CD4-positive, alpha-beta T cell (primary cell): ENCODE data around the gene ZBTB47. TPM values are rescaled to one million over a fixed set of nuclear protein-coding genes. Genes with fewer than 3 reads are reported as not detected.

Source experiments
- ATAC-seq: fragments of 200-7000 bp; cut with Tn5 transposase; one replicate; pipeline ENCODE4 v1.10.0; 2022; ENCODE audit warnings: mild to moderate bottlenecking; ENCODE audit not compliant: poor library complexity
- CTCF ChIA-PET: fragments of 350-600 bp; sonication (Branson Sonifier 250); formaldehyde crosslinking; loops from one replicate; lab custom pipeline; 2021; ENCODE audit warnings: antibody characterized with exemption, inconsistent platforms; lab: Charles Lee
- POLR2A ChIA-PET: fragments of 350-600 bp; sonication (Branson Sonifier 250); formaldehyde crosslinking; loops from one replicate; lab custom pipeline; 2021; ENCODE audit warnings: antibody characterized with exemption, inconsistent platforms; lab: Charles Lee
- DNase-seq, 14 experiments: peaks; one replicate each; pipeline ENCODE4 v3.0.0-alpha.2; 2013 to 2020; ENCODE audit warnings: mixed read lengths in 2 of 14
- H3K27ac ChIP-seq, 2 donors: one replicate each; pipeline versions ENCODE4 v1.5.1 to v1.7.0; 2013; ENCODE audit warnings: low read length in 2 of 2, low read depth in 1 of 2, mild to moderate bottlenecking in 1 of 2
- H3K27me3 ChIP-seq, 2 experiments: 1 replicate in 1 of 2; 2 replicates in 1 of 2; pipeline versions ENCODE4 v1.6.1 to v1.7.0; 2013; ENCODE audit warnings: low read length in 2 of 2, control low read depth in 1 of 2, mild to moderate bottlenecking in 1 of 2, moderate library complexity in 1 of 2; ENCODE audit not compliant: insufficient read depth in 2 of 2, control insufficient read depth in 1 of 2
- H3K36me3 ChIP-seq: one replicate; pipeline ENCODE4 v1.6.1; 2013; ENCODE audit warnings: low read length, control low read depth; ENCODE audit not compliant: insufficient read depth
- H3K4me1 ChIP-seq: one replicate; pipeline ENCODE4 v1.6.1; 2013; ENCODE audit warnings: low read length, control low read depth; ENCODE audit not compliant: insufficient read depth
- H3K4me3 ChIP-seq: one replicate; pipeline ENCODE4 v1.5.1; 2013; ENCODE audit warnings: mild to moderate bottlenecking, low read length, moderate library complexity
- H3K9me3 ChIP-seq, 2 experiments: 1 replicate in 1 of 2; 2 replicates in 1 of 2; pipeline versions ENCODE4 v1.6.1 to v1.7.0; 2013; ENCODE audit warnings: low read length in 2 of 2, mild to moderate bottlenecking in 2 of 2, control low read depth in 1 of 2, moderate library complexity in 1 of 2; ENCODE audit not compliant: control insufficient read depth in 1 of 2, insufficient read depth in 1 of 2
- H3K27ac Mint-ChIP-seq: one replicate; pipeline ENCODE4 v1.8.0; 2020; ENCODE audit warnings: mixed read lengths
- H3K27me3 Mint-ChIP-seq: one replicate; pipeline ENCODE4 v1.8.0; 2021; ENCODE audit warnings: mixed read lengths
- H3K36me3 Mint-ChIP-seq: one replicate; pipeline ENCODE4 v1.8.0; 2021; ENCODE audit warnings: low read depth, mixed read lengths
- H3K4me1 Mint-ChIP-seq: one replicate; pipeline ENCODE4 v1.8.0; 2021; ENCODE audit warnings: low read depth, mixed read lengths
- H3K4me3 Mint-ChIP-seq: one replicate; pipeline ENCODE4 v1.8.0; 2020; ENCODE audit warnings: mild to moderate bottlenecking, mixed read lengths
- H3K9me3 Mint-ChIP-seq: one replicate; pipeline ENCODE4 v1.8.0; 2020; ENCODE audit warnings: mixed read lengths
- CTCF ChIP-seq: fragments of 200-600 bp; IDR thresholded peaks from one replicate; pipeline ENCODE4 v1.8.0; 2022; ENCODE audit warnings: antibody characterized with exemption, mild to moderate bottlenecking
- intact Hi-C, 2 experiments: fragments of 100-400 bp; cut with DNase I in 1 of 2; cut with micrococcal nuclease in 1 of 2; formaldehyde crosslinking; loops; one replicate each; pipeline versions ENCODE4 v1.15.1 to v1.9.0; 2023 to 2025; cut with DNase I, micrococcal nuclease
- polyA plus RNA-seq, 2 donors: library from polyadenylated mRNA; unstranded; fragments of 120-200 nt; gene quantifications; one replicate each; pipeline ENCODE4 v1.2.1, GENCODE V29; 2013
- total RNA-seq, 174 experiments: library from RNA in 2 of 174; stranded (reverse) in 2 of 174; gene quantifications; one replicate each; pipeline ENCODE4 v1.2.3 and lab custom pipeline; 2021 to 2026

ZBTB47 gene
- total RNA-seq (under 1 TPM; 0.47 to 0.80 TPM), total RNA-seq (lab: John Stamatoyannopoulos, UW) (0.20 to 6.3 (median 2.7) reads per million in 172 experiments)
- polyA plus RNA-seq (2013, experiment 1 of 2), result 1.1 TPM
- polyA plus RNA-seq (2013, experiment 2 of 2), result 1.8 TPM

DNA sequence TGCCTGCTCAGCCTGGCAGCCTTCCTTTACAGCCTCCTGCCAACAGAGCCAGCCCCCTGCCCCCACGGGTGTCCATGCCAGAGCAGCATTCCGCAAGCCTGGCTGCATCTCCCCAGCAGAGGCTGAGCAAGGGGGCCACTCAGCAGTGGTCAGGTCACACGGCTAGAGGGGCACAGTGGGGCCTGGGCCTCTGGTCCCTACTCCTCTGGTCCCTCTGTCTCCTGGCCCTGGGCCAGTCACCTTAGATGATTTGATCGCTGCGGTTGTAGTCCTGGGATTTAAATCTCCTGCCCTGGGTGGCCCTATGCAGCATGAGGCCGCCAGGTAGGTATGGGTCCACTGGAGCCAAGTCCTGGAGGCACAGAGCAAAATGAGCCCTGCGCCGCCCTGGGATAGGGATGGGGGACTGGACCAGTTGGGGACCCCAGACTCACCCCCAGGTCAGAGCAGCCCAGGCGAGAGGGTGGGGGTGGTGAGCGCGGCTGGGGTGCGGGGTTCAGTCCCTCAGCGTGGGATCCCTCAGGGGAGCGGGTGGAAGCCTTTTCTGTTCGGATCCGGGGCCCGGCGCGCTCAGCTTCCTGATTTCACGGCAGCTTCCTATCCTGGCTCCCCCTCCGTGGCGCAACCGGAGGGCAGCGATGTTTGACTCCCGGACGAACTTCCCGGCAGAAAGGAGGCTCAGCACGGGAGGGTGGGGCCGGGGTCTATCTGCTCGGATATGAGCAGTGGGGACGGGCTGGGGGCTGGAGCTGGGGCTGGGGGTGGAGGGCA is at the start of gene ZBTB47:
Gene ZBTB47, plus strand, starts transcription at position 138 of the 771 bp plus-strand sequence. CDS start 4,659 bp downstream, outside the sequence.
- ATAC-seq (peak; percentile 19), DNase-seq (peak in 3 of 14 experiments; percentile 31 to 45 (median 37))
- no peak within 1 kb of the TSS for H3K27ac ChIP-seq
- H3K4me3 ChIP-seq, result peak within 1 kb of the TSS; percentile 60
- H3K9me3 Mint-ChIP-seq, result no peaks in the 10 kb centered on the region
- no peak for TF ChIP-seq CTCF
- no peaks in the 10 kb centered on the region for H3K9me3 ChIP-seq
- ChIA-PET CTCF (interaction anchor here (0.9 kb wide), 1 partner anchor 71 kb away, joined by 3 read pairs; the partner anchor contains the start of gene SEC22C), POLR2A (interaction anchor here (1.0 kb wide), 2 partner anchors 10 to 53 kb away, joined by 3 read pairs; partner anchors contain the start of gene NKTR)
- H3K36me3 Mint-ChIP-seq, result peaks cover 8% of the 10 kb centered on the region
- intact Hi-C loops, result loop anchor here in 1 of 2 experiments (5.0 kb wide), 1 partner anchor 89 kb away; no protein-coding TSS in a partner anchor
- H3K4me3 Mint-ChIP-seq, result peak within 1 kb of the TSS; percentile 90
- H3K4me1 ChIP-seq, result peaks cover 31% of the 10 kb centered on the region
- H3K27me3 ChIP-seq, result no peaks in the 10 kb centered on the region
- peaks cover 2% of the 10 kb centered on the region for H3K36me3 ChIP-seq
- H3K27ac Mint-ChIP-seq, result peak within 1 kb of the TSS; percentile 44
- H3K4me1 Mint-ChIP-seq, result peaks cover 29% of the 10 kb centered on the region
- H3K27me3 Mint-ChIP-seq, result no peaks in the 10 kb centered on the region

DNA sequence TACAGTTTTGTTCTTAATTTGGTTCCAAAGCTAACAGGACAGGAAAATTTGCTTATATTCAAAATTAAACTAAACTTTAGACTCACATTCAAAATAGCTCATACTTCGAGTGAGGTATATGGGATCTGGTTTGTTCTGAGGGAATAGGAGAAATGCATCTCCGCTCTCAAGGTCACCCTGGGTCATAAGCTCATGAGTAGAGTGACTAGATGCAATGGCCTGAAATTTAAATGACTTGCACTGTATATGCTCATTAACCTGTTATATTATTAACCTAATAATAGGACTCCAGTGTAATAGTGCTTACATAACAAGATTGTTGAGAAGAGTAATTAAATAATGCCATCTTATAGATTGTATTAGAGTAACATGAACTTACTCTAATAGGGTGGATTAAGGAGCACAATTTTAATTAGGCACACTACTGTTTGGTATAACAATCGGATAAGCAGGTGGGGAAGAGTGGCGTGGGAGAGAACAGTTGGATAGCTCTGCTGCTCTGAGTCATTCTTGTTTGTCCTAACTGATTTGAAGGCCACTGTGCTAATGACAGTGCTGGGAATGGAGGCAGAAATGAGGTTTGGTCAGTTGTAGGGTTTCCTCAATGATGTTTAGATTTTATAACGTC is 47.8 kb upstream of the ZBTB47 start:
- Mint-ChIP-seq H3K27me3 (no peaks in the 10 kb centered on the region), H3K27ac (peak overlapping the region; percentile 56), H3K4me3 (peak overlapping the region; percentile 45), H3K9me3 (no peaks in the 10 kb centered on the region), H3K36me3 (peaks cover 90% of the 10 kb centered on the region), H3K4me1 (peaks cover 70% of the 10 kb centered on the region)
- ATAC-seq (no peak), DNase-seq (no peak)
- ChIA-PET CTCF (no interaction called here), POLR2A (no interaction called here)
- Histone ChIP-seq H3K27ac (no peak overlapping the region), H3K9me3 (peaks cover 6 to 13% of the 10 kb centered on the region in 2 experiments), H3K27me3 (no peaks in the 10 kb centered on the region), H3K4me3 (no peak overlapping the region), H3K4me1 (peaks cover 31% of the 10 kb centered on the region), H3K36me3 (peaks cover 44% of the 10 kb centered on the region)
- intact Hi-C loops, result loop anchor here in 1 of 2 experiments (5.0 kb wide), 1 partner anchor 33 kb away; no protein-coding TSS in a partner anchor
- TF ChIP-seq CTCF, result no peak

DNA sequence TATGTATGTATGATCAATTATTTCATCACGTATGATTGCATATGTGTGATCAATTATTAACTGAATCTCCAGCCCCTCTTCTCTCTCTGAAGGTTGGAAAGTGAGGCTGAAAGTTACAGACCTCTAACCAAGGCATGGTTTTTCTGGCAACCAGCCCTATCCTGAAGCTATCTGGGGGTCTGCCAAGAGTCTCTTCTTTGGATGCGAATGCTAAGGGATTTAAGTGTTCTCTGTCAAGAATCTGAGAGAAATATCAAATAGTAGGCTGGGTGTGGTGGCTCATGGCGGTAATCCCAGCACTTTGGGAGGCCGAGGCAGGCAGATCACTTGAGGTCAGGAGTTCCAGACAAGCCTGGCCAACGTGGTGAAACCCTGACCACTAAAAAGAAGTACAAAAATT is 44.9 kb upstream of the ZBTB47 start:
- no peak for TF ChIP-seq CTCF
- peaks cover 79% of the 10 kb centered on the region for H3K36me3 Mint-ChIP-seq
- H3K4me1 Mint-ChIP-seq, result peaks cover 83% of the 10 kb centered on the region
- Histone ChIP-seq H3K27me3 (no peaks in the 10 kb centered on the region), H3K4me1 (peaks cover 28% of the 10 kb centered on the region), H3K27ac (no peak overlapping the region), H3K36me3 (peaks cover 51% of the 10 kb centered on the region), H3K4me3 (no peak overlapping the region), H3K9me3 (peaks cover 4 to 9% of the 10 kb centered on the region in 2 experiments)
- intact Hi-C loops, result loop anchor here in 1 of 2 experiments (5.0 kb wide), 1 partner anchor 36 kb away; no protein-coding TSS in a partner anchor
- no peak overlapping the region for H3K4me3 Mint-ChIP-seq
- CTCF ChIA-PET, result no interaction called here
- POLR2A ChIA-PET, result no interaction called here
- H3K27ac Mint-ChIP-seq, result peak overlapping the region; percentile 38
- ATAC-seq, result no peak
- no peaks in the 10 kb centered on the region for H3K27me3 Mint-ChIP-seq
- no peaks in the 10 kb centered on the region for H3K9me3 Mint-ChIP-seq
- no peak for DNase-seq
